Right lobe of liver (tissue), 6 donors: ENCODE data around the gene DNM3. TPM values are rescaled to one million over a fixed set of nuclear protein-coding genes. Genes with fewer than 3 reads are reported as not detected.

Experiments used
- ATAC-seq, 4 donors: fragments of 200-7000 bp; cut with Tn5 transposase; one replicate each; pipeline ENCODE4 v1.9.1; 2020; ENCODE audit warnings: mild to moderate bottlenecking in 4 of 4, moderate library complexity in 4 of 4
- DNase-seq, 3 donors: peaks; one replicate each; pipeline ENCODE4 v3.0.0-alpha.2; 2020
- H3K27ac ChIP-seq, 3 donors: fragments of 200-600 bp; one replicate each; pipeline ENCODE4 v1.8.0; 2022
- H3K27me3 ChIP-seq, 2 donors: fragments of 200-600 bp; one replicate each; pipeline ENCODE4 v1.8.0; 2022
- H3K36me3 ChIP-seq, 4 donors: fragments of 200-600 bp; sonication (generic) in 1 of 4; one replicate each; pipeline versions ENCODE4 v1.5.1 to v1.8.0; 2017 to 2022; ENCODE audit warnings: control low read depth in 1 of 4
- H3K4me1 ChIP-seq, 4 donors: fragments of 200-600 bp; sonication (generic) in 1 of 4; one replicate each; pipeline versions ENCODE4 v1.5.1 to v1.8.0; 2017 to 2022; ENCODE audit warnings: control low read depth in 1 of 4
- H3K4me3 ChIP-seq, 3 donors: fragments of 200-600 bp; one replicate each; pipeline ENCODE4 v1.8.0; 2022
- H3K9me3 ChIP-seq, 4 donors: fragments of 200-600 bp; sonication (generic) in 1 of 4; one replicate each; pipeline versions ENCODE4 v1.5.1 to v1.8.0; 2017 to 2022; ENCODE audit warnings: control low read depth in 1 of 4
- CTCF ChIP-seq, 4 donors: fragments of 200-600 bp in 3 of 4; fragments of 450-650 bp in 1 of 4; IDR thresholded peaks; one replicate each; pipeline versions ENCODE4 v1.5.1 to v1.8.0; 2016 to 2022; ENCODE audit warnings: antibody characterized with exemption in 4 of 4, mild to moderate bottlenecking in 2 of 4
- POLR2A ChIP-seq: fragments of 450-650 bp; IDR thresholded peaks from one replicate; pipeline ENCODE4 v1.6.1; 2017; ENCODE audit warnings: antibody characterized with exemption, mild to moderate bottlenecking
- WGBS: methylation state at CpG from one replicate; pipeline ENCODE4 v1.1.6; 2018; ENCODE audit warnings: low coverage, low lambda C conversion rate; ENCODE audit not compliant: insufficient coverage; ENCODE audit errors: missing lambda C conversion rate; 5-methylcytosine and 5-hydroxymethylcytosine counted together
- intact Hi-C, 2 donors: fragments of 100-400 bp; cut with DNase I; formaldehyde crosslinking; loops; one replicate each; pipeline versions ENCODE4 v1.11.2 to v1.14.1; 2022
- total RNA-seq, 6 experiments: library from RNA; depleted of rRNA in 2 of 6; stranded (reverse); fragments of >200 nt in 2 of 6; fragmentation: NEBNext Ultra II Directional in 3 of 6; extraction: Animal tissue kit (Norgen Biotek cat#: 25700) in 3 of 6; gene quantifications; one replicate each; pipeline versions ENCODE4 v1.1.0 to v1.2.4, GENCODE V29; 2016 to 2023
- donor health status: DM: no; HTN: yes; CAD: no.
- donor health status: DM: no; HTN: no; CAD: no.
- donor health status: DM: no; HTN: no; CAD: no.
- donor health status: DM: no; HTN: yes; CAD: no.
- donor health status: DM: no; HTN: yes; CAD: no.

Gene DNM3
- total RNA-seq, 6 experiments from 2014 or later: 0.29 to 0.92 (median 0.43) TPM

GRCh38 chr1:172266528-172267174, 425.4 kb downstream of the DNM3 start:
- intact Hi-C loops: no loop called here
- WGBS: 71% methylated on average over 1 of the region's 1 CpG
- no peak overlapping the region for H3K4me3 ChIP-seq
- no peak overlapping the region for H3K27ac ChIP-seq
- H3K27me3 ChIP-seq: no peaks in the 10 kb centered on the region
- ATAC-seq: no peak
- no peaks in the 10 kb centered on the region for H3K9me3 ChIP-seq
- H3K36me3 ChIP-seq: no peaks in the 10 kb centered on the region
- H3K4me1 ChIP-seq: no peaks in the 10 kb centered on the region
- no peak for TF ChIP-seq POLR2A
- no peak for TF ChIP-seq CTCF (IDR thresholded peaks at IDR 0.05)
- no peak for DNase-seq

- 66% methylated on average over 3 of the region's 3 CpGs for WGBS
- no peaks in the 10 kb centered on the region for H3K9me3 ChIP-seq
- intact Hi-C loops: no loop called here
- H3K27me3 ChIP-seq: no peaks in the 10 kb centered on the region
- no peak overlapping the region for H3K4me3 ChIP-seq
- no peak for DNase-seq
- no peak for ATAC-seq
- no peaks in the 10 kb centered on the region for H3K4me1 ChIP-seq
- no peak overlapping the region for H3K27ac ChIP-seq
- H3K36me3 ChIP-seq: no peaks in the 10 kb centered on the region
- TF ChIP-seq CTCF (IDR thresholded peaks at IDR 0.05) (no peak), POLR2A (no peak)
Observed at GRCh38 chr1:172268237-172268636, 426.9 kb downstream of the DNM3 start.

- H3K27ac ChIP-seq: no peak overlapping the region
- intact Hi-C loops: no loop called here
- WGBS: 54% methylated on average over 5 of the region's 5 CpGs
- no peaks in the 10 kb centered on the region for H3K4me1 ChIP-seq
- H3K4me3 ChIP-seq: no peak overlapping the region
- no peak for TF ChIP-seq CTCF (IDR thresholded peaks at IDR 0.05)
- TF ChIP-seq POLR2A: no peak
- DNase-seq (no peak), ATAC-seq (no peak)
- no peaks in the 10 kb centered on the region for H3K27me3 ChIP-seq
- H3K9me3 ChIP-seq: no peaks in the 10 kb centered on the region
- no peaks in the 10 kb centered on the region for H3K36me3 ChIP-seq
Observed at GRCh38 chr1:172269084-172269483, 427.8 kb downstream of the DNM3 start.

- no peaks in the 10 kb centered on the region for H3K36me3 ChIP-seq
- H3K27ac ChIP-seq: no peak overlapping the region
- H3K27me3 ChIP-seq: no peaks in the 10 kb centered on the region
- no peaks in the 10 kb centered on the region for H3K9me3 ChIP-seq
- no peak for ATAC-seq
- intact Hi-C loops: no loop called here
- no peaks in the 10 kb centered on the region for H3K4me1 ChIP-seq
- no peak for DNase-seq
- WGBS: 68% methylated on average over 3 of the region's 3 CpGs
- TF ChIP-seq CTCF (IDR thresholded peaks at IDR 0.05): no peak
- TF ChIP-seq POLR2A: no peak
- no peak overlapping the region for H3K4me3 ChIP-seq
Observed at GRCh38 chr1:172269644-172270043, 428.3 kb downstream of the DNM3 start.

GRCh38 chr1:172270605-172271004, 429.3 kb downstream of the DNM3 start:
- Histone ChIP-seq H3K27ac (no peak overlapping the region), H3K9me3 (no peaks in the 10 kb centered on the region), H3K4me3 (no peak overlapping the region), H3K27me3 (no peaks in the 10 kb centered on the region), H3K36me3 (no peaks in the 10 kb centered on the region), H3K4me1 (no peaks in the 10 kb centered on the region)
- WGBS: 45% methylated on average over 3 of the region's 3 CpGs
- intact Hi-C loops: no loop called here
- ATAC-seq (no peak), DNase-seq (no peak)
- TF ChIP-seq CTCF (IDR thresholded peaks at IDR 0.05) (no peak), POLR2A (no peak)
